Natural killer cell (primary cell): ENCODE measurements around the gene TMEM186. TPM values are rescaled to one million over a fixed set of nuclear protein-coding genes. Genes with fewer than 3 reads are reported as not detected.

Experiments
- ATAC-seq, 3 donors: fragments of 150-1000 bp in 2 of 3; fragments of 200-7000 bp in 1 of 3; cut with Tn5 transposase; 1 replicate in 1 of 3; 2 replicates in 2 of 3; pipeline ENCODE4 v1.10.0; 2021; ENCODE audit warnings: mild to moderate bottlenecking in 2 of 3, moderate library complexity in 2 of 3
- DNase-seq, 2 donors: peaks; one replicate each; pipeline versions ENCODE4 v3.0.0 to v3.0.0-alpha.2; 2013 to 2021; ENCODE audit warnings: mixed read lengths in 1 of 2
- H3K27ac ChIP-seq: one replicate; pipeline ENCODE4 v1.5.1; 2013; ENCODE audit warnings: mild to moderate bottlenecking, low read length
- H3K27me3 ChIP-seq: one replicate; pipeline ENCODE4 v1.6.1; 2013; ENCODE audit warnings: low read length; ENCODE audit not compliant: control insufficient read depth, insufficient read depth
- H3K36me3 ChIP-seq: one replicate; pipeline ENCODE4 v1.6.1; 2013; ENCODE audit warnings: low read length; ENCODE audit not compliant: control insufficient read depth, insufficient read depth
- H3K4me1 ChIP-seq: one replicate; pipeline ENCODE4 v1.6.1; 2013; ENCODE audit warnings: low read length; ENCODE audit not compliant: control insufficient read depth, insufficient read depth
- H3K4me3 ChIP-seq: one replicate; pipeline ENCODE4 v1.5.1; 2013; ENCODE audit warnings: low read length
- H3K9me3 ChIP-seq: one replicate; pipeline ENCODE4 v1.6.1; 2013; ENCODE audit warnings: low read length; ENCODE audit not compliant: control insufficient read depth, insufficient read depth
- H3K27ac Mint-ChIP-seq, 2 donors: one replicate each; pipeline ENCODE4 v1.8.0; 2022; ENCODE audit warnings: mild to moderate bottlenecking in 2 of 2, mixed read lengths in 2 of 2, moderate library complexity in 1 of 2
- H3K27me3 Mint-ChIP-seq, 2 donors: one replicate each; pipeline ENCODE4 v1.8.0; 2022; ENCODE audit warnings: low read depth in 2 of 2, mixed read lengths in 2 of 2
- H3K36me3 Mint-ChIP-seq: one replicate; pipeline ENCODE4 v1.8.0; 2022; ENCODE audit warnings: mixed read lengths
- H3K4me1 Mint-ChIP-seq, 2 donors: one replicate each; pipeline ENCODE4 v1.8.0; 2022; ENCODE audit warnings: mixed read lengths in 2 of 2
- H3K4me3 Mint-ChIP-seq: one replicate; pipeline ENCODE4 v1.8.0; 2022; ENCODE audit warnings: mild to moderate bottlenecking, moderate library complexity, mixed read lengths
- H3K9me3 Mint-ChIP-seq, 2 donors: one replicate each; pipeline ENCODE4 v1.8.0; 2022; ENCODE audit warnings: mixed read lengths in 2 of 2
- CTCF ChIP-seq: fragments of 200-600 bp; IDR thresholded peaks from one replicate; pipeline ENCODE4 v1.8.0; 2022; ENCODE audit warnings: antibody characterized with exemption
- WGBS: methylation state at CpG from one replicate; pipeline ENCODE4 v1.1.7; 2013; ENCODE audit warnings: missing lambda C conversion rate; ENCODE audit not compliant: insufficient coverage; 5-methylcytosine and 5-hydroxymethylcytosine counted together
- intact Hi-C: fragments of 100-400 bp; cut with micrococcal nuclease; formaldehyde crosslinking; loops from one replicate; pipeline ENCODE4 v1.14.2; 2022
- total RNA-seq, 4 donors: library from RNA; stranded (reverse); fragments of 120-200 nt in 1 of 4; gene quantifications; one replicate each; pipeline versions ENCODE4 v1.2.3 to v1.2.4, GENCODE V29; 2013 to 2022

The TMEM186 gene
- total RNA-seq, 3 donors from 2014 or later (not counting 1 experiment from before 2014, with no cell fraction given), result 3.0 to 5.2 (median 4.1) TPM

GRCh38 chr16:8782673-8783072 lies 14.8 kb downstream of the TMEM186 start:
- Mint-ChIP-seq H3K9me3 (no peaks in the 10 kb centered on the region), H3K27me3 (no peaks in the 10 kb centered on the region), H3K4me3 (no peak overlapping the region), H3K36me3 (no peaks in the 10 kb centered on the region), H3K4me1 (no peaks in the 10 kb centered on the region), H3K27ac (peak overlapping the region in 1 of 2 donors; percentile 11)
- DNase-seq, result no peak
- intact Hi-C loops, result no loop called here
- peaks cover 2% of the 10 kb centered on the region for H3K36me3 ChIP-seq
- no peaks in the 10 kb centered on the region for H3K27me3 ChIP-seq
- no peak overlapping the region for H3K4me3 ChIP-seq
- WGBS, result 90% methylated on average over 6 of the region's 6 CpGs
- H3K4me1 ChIP-seq, result no peaks in the 10 kb centered on the region
- no peak overlapping the region for H3K27ac ChIP-seq
- no peak for ATAC-seq
- TF ChIP-seq CTCF, result no peak
- no peaks in the 10 kb centered on the region for H3K9me3 ChIP-seq

GRCh38 chr16:8781797-8782196 lies 15.6 kb downstream of the TMEM186 start:
- no peak for TF ChIP-seq CTCF
- H3K27ac ChIP-seq, result no peak overlapping the region
- H3K27ac Mint-ChIP-seq, result no peak overlapping the region
- H3K4me1 Mint-ChIP-seq, result no peaks in the 10 kb centered on the region
- no peaks in the 10 kb centered on the region for H3K27me3 Mint-ChIP-seq
- H3K4me3 Mint-ChIP-seq, result no peak overlapping the region
- H3K9me3 ChIP-seq, result no peaks in the 10 kb centered on the region
- H3K9me3 Mint-ChIP-seq, result no peaks in the 10 kb centered on the region
- H3K4me3 ChIP-seq, result no peak overlapping the region
- peaks cover 2% of the 10 kb centered on the region for H3K36me3 ChIP-seq
- intact Hi-C loops, result no loop called here
- H3K36me3 Mint-ChIP-seq, result no peaks in the 10 kb centered on the region
- WGBS, result 96% methylated on average over 8 of the region's 8 CpGs
- no peak for DNase-seq
- no peaks in the 10 kb centered on the region for H3K4me1 ChIP-seq
- H3K27me3 ChIP-seq, result no peaks in the 10 kb centered on the region
- ATAC-seq, result no peak

GRCh38 chr16:8777217-8777616 lies 20.2 kb downstream of the TMEM186 start:
- no peaks in the 10 kb centered on the region for H3K27me3 ChIP-seq
- 100% methylated on average over 3 of the region's 7 CpGs for WGBS
- no peaks in the 10 kb centered on the region for H3K9me3 Mint-ChIP-seq
- intact Hi-C loops, result no loop called here
- no peak overlapping the region for H3K27ac Mint-ChIP-seq
- no peak for ATAC-seq
- no peaks in the 10 kb centered on the region for H3K9me3 ChIP-seq
- no peaks in the 10 kb centered on the region for H3K36me3 Mint-ChIP-seq
- H3K4me1 ChIP-seq, result no peaks in the 10 kb centered on the region
- no peak for TF ChIP-seq CTCF
- H3K27me3 Mint-ChIP-seq, result no peaks in the 10 kb centered on the region
- no peak overlapping the region for H3K27ac ChIP-seq
- H3K4me3 Mint-ChIP-seq, result no peak overlapping the region
- peaks cover 16% of the 10 kb centered on the region for H3K36me3 ChIP-seq
- H3K4me1 Mint-ChIP-seq, result no peaks in the 10 kb centered on the region
- H3K4me3 ChIP-seq, result no peak overlapping the region
- DNase-seq, result no peak

GRCh38 chr16:8776129-8776584 lies 21.3 kb downstream of the TMEM186 start:
- no peak for TF ChIP-seq CTCF
- intact Hi-C loops, result no loop called here
- Mint-ChIP-seq H3K36me3 (no peaks in the 10 kb centered on the region), H3K4me3 (no peak overlapping the region), H3K4me1 (no peaks in the 10 kb centered on the region), H3K9me3 (no peaks in the 10 kb centered on the region), H3K27me3 (no peaks in the 10 kb centered on the region), H3K27ac (no peak overlapping the region)
- Histone ChIP-seq H3K4me1 (no peaks in the 10 kb centered on the region), H3K36me3 (peaks cover 16% of the 10 kb centered on the region), H3K9me3 (no peaks in the 10 kb centered on the region), H3K27me3 (no peaks in the 10 kb centered on the region), H3K27ac (no peak overlapping the region), H3K4me3 (no peak overlapping the region)
- WGBS, result 96% methylated on average over 12 of the region's 12 CpGs
- DNase-seq (no peak), ATAC-seq (no peak)
